HFF-Myc (cell line): ENCODE results near the gene IFT43.

Source experiments
- DNase-seq: peaks from one replicate; pipeline ENCODE4 v3.0.0-alpha.2; 2011; ENCODE audit warnings: low read depth; ENCODE audit errors: extremely low read depth
- H3K4me3 ChIP-seq: replicated peaks from 2 replicates; pipeline ENCODE4 v1.5.1; 2011; ENCODE audit warnings: low read depth, mild to moderate bottlenecking, control low read depth, low read length
- CTCF ChIP-seq: IDR thresholded peaks from 2 replicates; pipeline ENCODE4 v1.5.1; 2012; ENCODE audit warnings: mild to moderate bottlenecking, low read depth, low read length, control low read depth; ENCODE audit errors: missing control alignments

Gene IFT43

GRCh38 chr14:76118594-76118993 lies 133.0 kb downstream of the IFT43 start:
- TF ChIP-seq CTCF = no peak

GRCh38 chr14:76121089-76121748 lies 135.7 kb downstream of the IFT43 start:
- TF ChIP-seq CTCF = no peak
- DNase-seq = no peak
- no peak overlapping the region for H3K4me3 ChIP-seq

More at GRCh38 chr14:76118594-76118993, 133.0 kb downstream of the IFT43 start:
- H3K4me3 ChIP-seq = no peak overlapping the region
- DNase-seq = no peak

- DNase-seq = no peak
- no peak for TF ChIP-seq CTCF
- no peak overlapping the region for H3K4me3 ChIP-seq
Measured at GRCh38 chr14:76123426-76124225, 138.1 kb downstream of the IFT43 start.

GRCh38 chr14:76125511-76125910 lies 139.9 kb downstream of the IFT43 start:
- no peak for TF ChIP-seq CTCF
- no peak overlapping the region for H3K4me3 ChIP-seq
- DNase-seq = no peak

DNA sequence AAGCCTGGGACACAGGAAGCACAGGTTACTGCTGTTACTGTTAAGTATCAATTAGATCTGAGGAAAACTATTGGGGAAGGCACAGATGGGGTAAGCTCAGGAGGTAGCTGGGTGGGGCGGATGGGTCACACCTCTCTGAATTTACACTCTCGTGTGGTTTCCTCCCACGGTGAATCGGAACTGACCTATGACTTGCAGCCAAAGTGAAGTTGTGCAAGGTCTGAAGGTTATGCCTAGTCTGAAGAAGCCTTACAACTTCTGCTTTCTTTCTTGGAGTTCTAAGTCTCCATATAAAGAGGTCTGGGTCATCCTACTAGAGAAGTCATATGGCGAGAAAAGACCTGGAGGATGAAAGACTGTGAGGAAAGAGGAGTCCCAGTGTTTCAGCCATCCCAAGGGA lies 140.5 kb downstream of the IFT43 start:
- TF ChIP-seq CTCF = no peak
- no peak for DNase-seq
- no peak overlapping the region for H3K4me3 ChIP-seq

DNA sequence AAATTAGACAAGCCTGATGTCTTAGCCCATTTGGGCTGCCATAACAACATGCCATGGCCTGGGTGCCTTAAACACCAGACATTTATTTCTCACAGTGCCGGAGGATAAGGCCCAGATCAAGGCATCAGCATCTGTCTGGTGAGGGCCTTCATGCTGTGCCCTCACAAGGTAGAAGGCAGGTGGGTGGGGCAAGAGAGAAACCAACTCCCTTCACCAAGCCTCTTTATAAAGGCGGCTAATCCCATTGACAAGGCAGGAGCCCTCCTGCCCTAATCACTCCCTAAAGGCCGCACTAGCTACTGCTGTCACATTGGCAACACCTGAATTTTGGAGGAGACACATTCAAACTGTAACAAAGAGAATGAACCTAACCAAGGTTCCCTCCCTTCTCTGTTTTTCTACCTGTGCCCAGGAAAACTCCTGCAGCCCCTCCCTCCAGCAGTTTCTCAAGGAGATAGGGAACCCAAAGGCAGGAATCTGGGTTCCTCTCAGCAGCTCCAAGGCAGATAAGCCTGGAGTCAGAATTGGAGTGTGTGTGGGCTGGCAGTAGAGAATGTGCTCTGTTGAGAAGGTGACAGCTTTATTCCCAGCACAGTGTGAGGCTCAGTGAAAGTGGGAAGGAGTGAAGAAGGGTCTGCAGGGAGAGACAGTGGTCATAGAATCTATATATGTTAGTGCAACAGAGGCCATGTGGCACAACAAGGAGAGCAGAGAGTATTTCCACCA lies 144.5 kb downstream of the IFT43 start:
- no peak overlapping the region for H3K4me3 ChIP-seq
- DNase-seq = no peak
- TF ChIP-seq CTCF = no peak
